ENCODE measurements around the gene KIAA0586.

DNA sequence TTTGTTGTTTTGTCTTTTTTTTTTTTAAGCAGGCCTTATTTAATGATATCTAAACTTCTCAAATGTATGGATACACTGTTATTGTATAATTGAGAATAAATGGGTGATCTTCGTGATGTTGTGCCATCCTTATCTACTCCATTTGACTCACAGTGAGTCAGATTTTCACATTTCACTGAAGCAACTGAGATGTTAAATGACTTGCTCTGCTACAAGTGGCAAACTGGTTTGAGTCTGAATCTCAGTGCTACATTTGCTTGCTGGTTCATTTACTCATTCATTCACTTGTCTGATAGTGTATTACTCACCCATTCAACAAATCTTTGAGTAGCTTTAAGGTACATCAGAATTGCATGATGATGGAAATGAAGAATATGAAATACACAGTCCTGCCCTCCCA is 2.6 kb downstream of the KIAA0586 start:
- TF ChIP-seq ARNT (IDR thresholded peaks at IDR 0.05) (no peak), CTBP1 (IDR thresholded peaks at IDR 0.05; ENCODE audit: borderline replicate concordance) (no peak), FOXM1 (IDR thresholded peaks at IDR 0.05; ENCODE audit: borderline replicate concordance) (no peak), SUZ12 (IDR thresholded peaks at IDR 0.05) (no peak), TARDBP (IDR thresholded peaks at IDR 0.05) (no peak), ZNF384 (IDR thresholded peaks at IDR 0.05) (no peak), FOXK2 (IDR thresholded peaks at IDR 0.05) (no peak), ELF4 (IDR thresholded peaks at IDR 0.05) (no peak), HDGF (IDR thresholded peaks at IDR 0.05; ENCODE audit: borderline replicate concordance) (no peak), BHLHE40 (IDR thresholded peaks at IDR 0.05; ENCODE audit: borderline replicate concordance) (no peak), SP1 (IDR thresholded peaks at IDR 0.05) (no peak)

Measured in HEK293T (cell line).